Measurements from ENCODE around the gene MAP4K4.

The MAP4K4 gene

GRCh38 chr2:101679037-101679726 lies 18.3 kb upstream of the MAP4K4 start:
- no peak overlapping the region for H3K4me3 ChIP-seq (ENCODE audit: low read depth, low read length)
- TF ChIP-seq CTCF (IDR thresholded peaks at IDR 0.05; ENCODE audit: low read depth, low read length), result no peak

- no peak overlapping the region for H3K4me3 ChIP-seq (ENCODE audit: low read depth, low read length)
- no peak for TF ChIP-seq CTCF (IDR thresholded peaks at IDR 0.05; ENCODE audit: low read depth, low read length)
These were observed 17.6 kb upstream of the MAP4K4 start for GRCh38 chr2:101679801-101680487.

GRCh38 chr2:101682311-101682710 lies 15.2 kb upstream of the MAP4K4 start:
- no peak for TF ChIP-seq CTCF (IDR thresholded peaks at IDR 0.05; ENCODE audit: low read depth, low read length)

GRCh38 chr2:101684313-101684712 lies 13.2 kb upstream of the MAP4K4 start:
- H3K4me3 ChIP-seq (ENCODE audit: low read depth, low read length), result no peak overlapping the region
- no peak for TF ChIP-seq CTCF (IDR thresholded peaks at IDR 0.05; ENCODE audit: low read depth, low read length)

More at GRCh38 chr2:101682311-101682710, 15.2 kb upstream of the MAP4K4 start:
- no peak overlapping the region for H3K4me3 ChIP-seq (ENCODE audit: low read depth, low read length)

- TF ChIP-seq CTCF (IDR thresholded peaks at IDR 0.05; ENCODE audit: low read depth, low read length), result no peak
- H3K4me3 ChIP-seq (ENCODE audit: low read depth, low read length), result no peak overlapping the region
These were observed 9.2 kb upstream of the MAP4K4 start for GRCh38 chr2:101688261-101688660.

GRCh38 chr2:101689114-101689825 lies 8.2 kb upstream of the MAP4K4 start:
- no peak for TF ChIP-seq CTCF (IDR thresholded peaks at IDR 0.05; ENCODE audit: low read depth, low read length)
- H3K4me3 ChIP-seq (ENCODE audit: low read depth, low read length), result no peak overlapping the region
